ENCODE data around the gene ZNF816.
A peak's percentile ranks its signal among the peaks of the same experiment; 100 is the strongest.
"Not testable (repeated sequence)": the region's sequence is repeated elsewhere in the genome, so short reads cannot be mapped to it uniquely, and the experiment has no call there.

ZNF816 gene

DNA sequence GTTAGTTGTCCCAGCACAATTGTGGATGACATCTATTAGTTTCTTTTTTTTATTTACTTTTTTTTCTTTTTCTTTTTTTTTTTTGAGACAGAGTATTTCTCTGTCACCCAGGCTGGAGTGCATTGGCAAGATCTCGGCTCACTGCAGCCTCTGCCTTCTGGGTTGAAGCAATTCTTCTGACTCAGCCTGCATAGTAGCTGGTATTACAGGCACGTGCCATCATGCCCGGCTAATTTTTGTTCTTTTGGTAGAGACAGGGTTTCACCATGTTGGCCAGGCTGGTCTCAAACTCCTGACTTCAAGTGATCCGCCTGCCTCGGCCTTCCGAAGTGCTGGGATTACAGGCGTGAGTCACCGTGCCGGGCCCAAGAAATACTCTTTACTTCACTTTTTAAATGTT is 38.0 kb downstream of the ZNF816 start:
- DNase-seq (ENCODE audit: low read depth in 2 of 2), result not testable (repeated sequence)

DNA sequence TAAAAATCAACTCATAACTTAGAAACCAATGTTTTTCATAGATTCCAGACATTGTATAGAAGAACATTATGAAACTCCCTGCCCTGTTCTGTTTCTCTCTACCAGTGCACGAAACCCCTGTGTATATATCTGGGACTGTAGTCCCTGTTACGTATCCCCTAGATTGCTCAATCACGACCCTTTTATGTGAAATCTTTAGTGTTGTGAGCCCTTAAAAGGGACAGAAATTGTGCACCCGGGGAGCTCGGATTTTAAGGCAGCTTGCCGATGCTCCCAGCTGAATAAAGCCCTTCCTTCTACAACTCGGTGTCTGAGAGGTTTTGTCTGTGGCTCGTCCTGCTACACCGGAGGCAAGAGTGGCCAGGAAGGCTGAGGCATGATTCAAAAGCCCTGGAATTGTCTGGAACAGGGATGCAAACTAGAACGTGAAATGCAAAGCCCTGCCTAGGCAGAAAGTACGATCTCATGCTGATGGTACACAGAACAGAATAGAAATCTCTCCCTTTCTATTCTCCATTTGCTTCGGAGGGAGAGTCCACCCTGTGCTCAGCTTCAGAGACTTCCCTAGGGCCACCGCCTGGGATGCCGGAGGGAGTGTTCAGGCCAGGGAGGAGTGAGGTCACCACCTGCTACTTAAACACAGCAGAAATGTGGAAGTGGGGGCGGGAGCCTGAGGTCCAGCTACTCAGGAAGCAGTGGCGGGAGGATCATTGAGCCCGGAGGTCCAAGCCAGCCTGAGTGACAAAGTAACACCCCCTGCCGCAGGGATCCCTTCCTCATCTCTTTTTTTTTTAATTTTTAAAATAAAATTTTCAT is 38.7 kb downstream of the ZNF816 start:
- DNase-seq (ENCODE audit: low read depth in 2 of 2), result no peak

DNA sequence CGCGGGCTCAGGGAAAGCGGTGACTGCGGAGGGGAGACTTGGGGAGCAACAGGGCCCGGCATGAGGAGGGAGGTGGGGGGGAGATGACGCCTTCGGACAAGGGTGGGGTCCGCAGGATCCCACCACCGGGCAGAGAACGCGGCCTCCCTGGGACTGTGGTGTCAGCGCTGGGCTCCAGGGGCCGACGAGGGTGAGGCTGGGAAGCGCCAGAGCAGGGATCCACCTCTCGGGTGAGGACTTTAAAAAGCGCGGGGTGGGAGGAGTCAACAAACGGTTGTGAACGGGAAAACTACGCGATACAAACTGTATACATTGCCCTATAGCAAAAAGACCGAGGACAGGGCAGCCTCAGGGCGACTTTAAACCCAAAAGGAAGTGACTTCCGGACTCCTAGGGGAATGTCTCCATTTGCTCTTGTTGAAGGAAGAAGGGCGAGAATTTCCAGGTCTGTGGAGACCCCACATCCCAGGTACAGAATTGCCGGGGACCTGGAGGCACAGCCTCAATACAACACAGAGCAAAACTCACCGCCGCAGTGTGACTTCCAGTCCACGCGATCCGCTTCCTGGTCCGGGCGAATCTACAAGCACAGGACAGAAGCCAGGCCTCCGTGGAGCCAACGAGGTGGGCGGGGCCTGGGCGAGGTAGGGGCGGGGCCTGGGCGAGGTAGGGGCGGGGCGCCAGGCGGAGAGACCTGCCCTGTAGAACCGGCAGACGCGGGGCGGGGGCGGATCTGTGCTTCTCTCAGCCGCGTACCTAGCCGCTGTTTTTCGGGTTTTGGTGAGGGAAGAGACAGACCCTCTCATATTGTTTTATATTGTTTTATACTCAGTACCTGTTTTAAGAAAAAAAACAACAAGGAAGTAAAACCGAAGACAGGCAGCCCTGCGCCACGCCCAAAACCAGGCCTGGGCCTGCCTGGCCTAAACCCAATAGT is 39.6 kb downstream of the ZNF816 start, which contains the start of gene ZNF888:
ZNF888 (minus strand) TSS at position 588 of the 937 bp plus-strand sequence. CDS start 5,555 bp downstream, outside the sequence.
- DNase-seq (ENCODE audit: low read depth in 2 of 2), result peak; percentile 67 to 78

DNA sequence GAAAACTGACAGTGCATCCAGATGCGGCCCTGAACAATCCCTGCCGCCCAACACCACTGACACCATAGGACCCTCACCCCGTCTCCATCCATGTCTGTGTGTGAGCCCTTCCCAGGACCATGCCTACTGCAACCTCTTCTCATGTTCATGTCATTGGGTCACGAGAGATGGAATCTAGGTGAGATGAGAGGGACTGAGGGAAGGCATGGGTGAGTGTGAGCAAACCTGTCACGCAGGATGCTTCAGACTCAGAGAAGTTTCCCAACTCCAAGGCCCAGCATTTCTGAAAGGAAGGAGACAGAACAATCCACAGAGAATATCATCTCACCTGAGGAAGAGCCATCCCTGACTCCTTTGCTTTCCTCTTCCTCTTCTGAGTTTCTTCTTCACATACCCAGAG is 45.1 kb downstream of the ZNF816 start:
- DNase-seq (ENCODE audit: low read depth in 2 of 2), result no peak

DNA sequence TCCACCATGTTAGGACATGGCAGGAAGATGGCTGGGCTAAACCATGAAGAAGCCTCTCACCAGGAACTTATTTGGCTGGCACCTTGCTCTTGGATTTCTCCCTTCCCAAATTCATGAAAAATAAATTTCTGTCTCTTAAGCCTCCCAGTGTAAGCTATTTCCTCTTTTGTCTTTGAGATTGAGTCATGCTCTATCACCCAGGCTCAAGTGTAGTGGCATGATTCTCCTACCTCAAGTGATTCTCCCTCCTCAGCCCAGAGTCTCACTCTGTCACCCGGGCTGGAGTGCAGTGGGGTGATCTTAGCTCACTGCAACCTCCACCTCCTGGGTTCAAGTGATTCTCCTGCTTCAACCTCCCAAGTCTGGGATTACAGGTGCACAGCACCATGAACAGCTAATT is 52.0 kb downstream of the ZNF816 start:
- DNase-seq (ENCODE audit: low read depth in 2 of 2), result no peak

DNA sequence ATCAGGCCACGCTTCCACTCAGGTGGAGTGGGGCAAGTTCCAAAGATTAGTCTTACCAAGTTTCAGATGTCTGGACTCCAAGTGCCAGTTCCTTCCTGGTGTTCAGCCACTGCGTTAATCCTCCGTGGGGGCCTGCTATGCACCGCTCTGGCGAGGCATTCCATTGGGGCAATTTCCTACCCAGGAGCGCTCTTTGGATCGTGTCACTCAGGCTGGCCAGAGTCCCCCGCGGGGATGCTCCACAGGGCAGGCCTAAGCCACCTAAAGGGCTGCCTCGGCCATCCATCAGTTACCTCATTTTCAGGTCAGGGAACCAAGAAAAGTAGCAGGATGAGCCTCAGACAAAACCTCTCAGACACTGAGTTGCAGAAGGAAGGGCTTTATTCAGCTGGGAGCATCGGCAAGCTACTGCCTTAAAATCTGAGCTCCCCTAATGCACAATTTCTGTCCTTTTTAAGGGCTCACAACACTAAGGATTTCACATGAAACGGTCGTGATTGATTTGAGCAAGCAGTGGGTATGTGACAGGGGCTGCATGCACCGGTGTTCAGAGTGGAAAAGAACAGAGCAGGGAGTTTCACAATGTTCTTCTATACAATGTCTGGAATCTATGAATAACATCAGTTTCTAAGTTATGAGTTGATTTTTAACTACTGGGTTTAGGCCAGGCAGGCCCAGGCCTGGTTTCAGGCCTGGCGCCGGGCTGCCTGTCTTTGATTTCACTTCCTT is 58.5 kb downstream of the ZNF816 start:
- not testable (repeated sequence) for DNase-seq (ENCODE audit: low read depth in 2 of 2)

DNA sequence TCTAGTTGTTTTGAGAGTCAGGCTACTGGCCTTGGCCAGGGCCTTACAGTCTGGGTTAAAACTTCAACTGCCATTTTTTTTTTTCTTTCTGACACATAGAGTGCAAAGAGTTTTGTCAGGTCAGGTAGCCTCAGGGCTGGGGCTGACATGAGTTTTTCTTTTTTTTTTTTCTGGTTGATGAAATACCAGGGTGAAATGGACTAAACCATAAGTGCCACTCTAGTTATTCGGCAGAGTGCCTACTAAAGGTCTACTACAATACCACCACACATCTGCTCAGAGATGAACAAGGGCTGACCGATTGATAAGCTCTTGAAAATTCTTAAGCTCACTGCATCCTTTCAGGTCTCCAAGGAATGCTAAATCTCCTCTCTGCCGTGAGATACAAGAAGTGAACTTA is 60.8 kb downstream of the ZNF816 start:
- no peak for DNase-seq (ENCODE audit: low read depth in 2 of 2)

Measured in stimulated activated CD4-positive, alpha-beta T cell treated with anti-CD3 and anti-CD28 coated beads, Interleukin-15, amount 100 ng/mL, for 48 hours (primary cell).